ENCODE results near the gene MYD88.

MYD88 gene

DNA sequence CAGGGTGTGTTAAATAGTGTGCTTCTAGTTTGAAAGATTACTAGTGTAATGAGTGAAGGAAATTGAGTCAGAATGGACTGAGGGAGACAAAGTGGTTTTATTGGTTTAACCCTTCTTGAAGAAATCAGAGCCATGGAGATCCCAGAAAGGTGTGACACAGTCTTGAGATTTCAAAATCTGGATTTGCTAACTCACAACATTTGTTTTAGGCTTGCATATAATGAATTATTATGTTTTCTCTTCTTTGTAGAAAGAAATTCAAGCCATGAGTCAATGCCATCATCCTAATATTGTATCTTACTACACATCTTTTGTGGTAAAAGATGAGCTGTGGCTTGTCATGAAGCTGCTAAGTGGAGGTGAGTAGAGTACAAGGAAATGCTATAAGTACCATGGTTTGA is 52.0 kb downstream of the MYD88 start:
- no peak overlapping the region for H3K4me3 ChIP-seq (ENCODE audit: low read length)
- H3K27me3 ChIP-seq (ENCODE audit: insufficient read depth, low read length) = no peaks in the 10 kb centered on the region
- no peak overlapping the region for H3K27ac ChIP-seq (ENCODE audit: low read length)
- no peaks in the 10 kb centered on the region for H3K4me1 ChIP-seq (ENCODE audit: insufficient read depth, low read length)
- H3K9me3 ChIP-seq (ENCODE audit: insufficient read depth, low read depth, low read length) = no peaks in the 10 kb centered on the region
- H3K36me3 ChIP-seq (ENCODE audit: insufficient read depth, low read depth, low read length) = peaks cover 36% of the 10 kb centered on the region
- H3K9ac ChIP-seq (ENCODE audit: low read depth, low read length) = no peak overlapping the region
